Dedifferentiated amniotic fluid mesenchymal stem cell (primary cell): ENCODE measurements around the gene CCDC81.
A peak's percentile ranks its signal among the peaks of the same experiment; 100 is the strongest.
"Not testable (repeated sequence)": the region's sequence is repeated elsewhere in the genome, so short reads cannot be mapped to it uniquely, and the experiment has no call there.

Source experiments
- DNase-seq: peaks from one replicate; pipeline ENCODE4 v3.0.0-alpha.2; 2016; ENCODE audit errors: extremely low spot score

CCDC81 gene

DNA sequence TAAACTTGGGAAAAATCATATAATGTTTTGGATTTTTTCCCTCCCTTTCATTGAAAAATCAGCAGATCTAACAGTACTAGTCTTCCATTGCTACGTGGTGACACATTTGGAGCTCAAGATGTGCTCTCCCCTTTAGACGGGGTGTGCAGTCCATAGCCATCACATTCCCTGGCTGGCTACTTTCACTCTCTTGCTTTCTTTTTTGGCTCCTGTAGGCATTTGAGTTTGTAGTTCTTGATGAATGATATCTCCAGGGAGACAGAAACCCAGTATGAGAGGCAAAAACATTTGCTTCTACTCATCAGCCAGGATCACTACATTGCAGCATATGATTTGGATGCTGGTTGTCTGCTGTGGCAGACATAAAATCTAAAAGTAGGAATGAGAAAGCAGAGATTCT is 12.1 kb downstream of the CCDC81 start:
- DNase-seq: no peak

- no peak for DNase-seq
Observed at GRCh38 chr11:86388198-86388597, 13.5 kb downstream of the CCDC81 start.

GRCh38 chr11:86390487-86390886 is 15.8 kb downstream of the CCDC81 start:
- no peak for DNase-seq

GRCh38 chr11:86395061-86395551 is 20.4 kb downstream of the CCDC81 start:
- peak; percentile 30 for DNase-seq

GRCh38 chr11:86396396-86396795 is 21.7 kb downstream of the CCDC81 start:
- DNase-seq: peak; percentile 70

DNA sequence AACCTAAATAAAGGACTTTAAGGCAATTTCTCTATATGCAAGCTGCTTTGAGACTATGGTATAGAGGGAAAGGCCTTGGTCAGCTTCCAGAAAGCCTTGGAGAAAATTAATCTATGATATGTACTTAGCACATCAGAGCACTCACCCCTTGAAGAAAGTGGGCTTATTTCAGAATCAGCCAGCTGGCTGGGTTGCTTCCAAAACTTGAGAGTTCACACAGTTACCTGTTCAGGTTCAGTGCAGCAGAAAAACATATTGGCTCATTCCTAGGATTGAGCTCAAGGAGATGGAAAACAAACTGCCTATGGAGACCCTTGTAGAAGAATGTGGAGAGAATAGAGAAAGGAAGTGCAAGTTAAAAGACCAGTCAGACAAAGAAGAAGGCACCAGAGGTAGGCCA is 22.7 kb downstream of the CCDC81 start:
- DNase-seq: no peak

- no peak for DNase-seq
Observed at GRCh38 chr11:86398106-86398505, 23.4 kb downstream of the CCDC81 start.

DNA sequence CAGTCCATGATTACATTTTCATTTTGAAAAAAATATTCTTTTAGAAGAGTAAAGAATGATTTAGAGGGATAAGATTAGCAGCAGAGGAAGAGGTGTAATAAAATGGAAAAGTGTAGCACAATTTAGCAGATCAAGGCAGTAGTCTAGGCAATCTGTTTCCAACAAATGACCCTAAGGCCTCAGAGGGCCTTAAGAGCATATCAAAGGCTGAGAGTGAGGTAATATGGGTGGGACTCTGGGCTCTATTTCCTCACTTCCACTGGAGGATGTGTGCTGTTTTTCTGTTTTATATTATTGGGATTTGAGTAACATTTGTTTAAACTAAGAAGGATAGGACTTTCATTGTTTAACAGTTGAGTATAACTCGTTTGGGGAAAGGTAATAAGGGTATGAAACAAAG is 28.8 kb downstream of the CCDC81 start:
- no peak for DNase-seq

DNA sequence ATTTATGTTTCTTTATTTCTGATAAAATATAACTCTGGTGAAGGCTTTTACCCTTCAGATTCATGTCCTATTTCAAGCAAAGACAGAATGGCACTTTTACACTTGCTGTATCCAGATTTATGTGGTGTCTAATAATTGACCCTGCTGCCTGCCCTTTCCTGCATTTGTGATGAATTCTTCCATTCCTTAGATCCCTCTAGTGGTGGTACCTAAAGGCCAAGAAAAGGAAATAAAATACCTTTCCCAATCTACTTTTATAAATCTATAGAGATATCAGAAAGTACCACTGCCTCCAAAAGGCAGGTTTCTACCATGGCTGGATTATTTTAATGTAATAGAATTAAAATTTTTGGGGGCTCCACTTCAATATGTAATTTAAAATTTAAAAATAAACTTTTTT is 34.2 kb downstream of the CCDC81 start:
- no peak for DNase-seq

GRCh38 chr11:86414032-86414431 is 39.3 kb downstream of the CCDC81 start:
- DNase-seq: no peak

DNA sequence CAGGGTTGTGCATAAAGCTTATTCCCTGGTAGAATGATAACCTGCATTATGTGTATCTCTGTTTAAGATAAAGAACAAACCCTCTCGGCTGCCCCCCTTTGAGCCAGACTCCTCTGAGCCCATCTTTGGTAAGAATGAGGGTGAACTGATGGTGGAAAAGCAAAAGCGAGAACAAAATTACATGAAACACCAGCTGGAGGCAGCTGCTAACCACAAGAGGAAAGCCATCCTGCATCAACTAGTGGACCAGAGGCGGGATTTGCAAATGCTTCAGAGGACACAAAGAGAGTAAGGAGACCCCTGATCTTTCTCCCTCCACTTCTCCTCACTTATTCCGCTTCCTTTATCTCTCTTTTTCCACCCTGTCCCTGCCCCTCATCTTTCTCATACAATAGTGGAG is 40.3 kb downstream of the CCDC81 start:
- no peak for DNase-seq

DNA sequence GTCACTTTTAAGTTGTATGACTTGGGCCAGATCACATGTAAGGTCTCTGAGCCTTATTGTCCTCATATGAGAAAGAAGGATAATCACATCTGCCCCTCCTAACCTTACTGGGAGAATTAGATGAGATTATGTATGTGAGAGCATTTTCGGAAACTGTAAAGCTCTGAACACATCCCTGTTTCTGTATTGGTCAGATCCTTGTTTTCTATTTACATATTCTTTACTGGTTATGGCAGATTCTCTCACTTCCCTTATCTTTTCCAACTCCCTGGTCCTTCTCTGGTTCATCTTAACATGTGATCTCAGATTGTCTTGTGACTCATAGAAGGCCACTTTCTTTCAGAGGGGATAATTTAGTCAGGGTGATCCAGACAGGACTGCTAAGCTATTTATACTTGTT is 41.8 kb downstream of the CCDC81 start:
- no peak for DNase-seq

DNA sequence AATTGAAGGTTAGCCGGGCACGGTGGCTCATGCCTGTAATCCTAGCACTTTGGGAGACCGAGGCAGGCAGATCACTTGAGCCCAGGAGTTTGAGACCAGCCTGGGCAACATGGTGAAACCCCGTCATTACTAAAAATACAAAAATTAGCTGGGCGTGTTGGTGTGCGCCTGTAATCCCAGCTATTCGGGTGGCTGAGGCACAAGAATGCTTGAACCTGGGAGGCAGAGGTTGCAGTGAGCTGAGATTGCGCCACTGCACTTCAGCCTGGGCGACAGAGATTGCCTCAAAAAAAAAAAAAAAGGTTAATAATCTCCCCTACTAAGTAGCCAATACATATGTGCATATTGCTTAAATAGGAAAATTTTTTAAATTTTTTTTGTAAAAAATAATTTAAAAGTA is 42.3 kb downstream of the CCDC81 start:
- DNase-seq: not testable (repeated sequence)

GRCh38 chr11:86418106-86418505 is 43.4 kb downstream of the CCDC81 start:
- DNase-seq: no peak

GRCh38 chr11:86418513-86418912 is 43.8 kb downstream of the CCDC81 start:
- DNase-seq: no peak

- DNase-seq: no peak
Observed at GRCh38 chr11:86418917-86419316, 44.2 kb downstream of the CCDC81 start.

GRCh38 chr11:86421946-86422345 is 47.3 kb downstream of the CCDC81 start:
- DNase-seq: no peak

DNA sequence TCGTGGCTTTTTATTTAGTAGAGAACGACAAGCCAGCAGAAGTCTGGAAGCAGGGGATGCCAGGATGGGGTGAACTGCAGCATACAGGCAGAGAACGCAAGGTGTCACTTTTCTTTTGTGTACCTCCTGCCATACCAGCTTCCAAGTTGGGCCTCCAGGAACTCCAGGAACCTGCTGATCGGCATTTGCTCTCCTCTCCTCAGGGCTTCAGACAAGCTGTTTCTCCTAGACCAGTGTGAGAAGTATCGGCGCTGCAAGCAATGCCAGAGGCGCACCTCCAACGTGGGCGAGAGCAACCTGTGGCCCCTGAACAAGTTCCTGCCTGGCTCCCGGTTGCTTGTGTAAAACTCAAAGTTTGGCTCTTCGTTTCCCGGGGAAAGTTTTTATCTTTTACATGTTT is 47.7 kb downstream of the CCDC81 start:
- DNase-seq: no peak

DNA sequence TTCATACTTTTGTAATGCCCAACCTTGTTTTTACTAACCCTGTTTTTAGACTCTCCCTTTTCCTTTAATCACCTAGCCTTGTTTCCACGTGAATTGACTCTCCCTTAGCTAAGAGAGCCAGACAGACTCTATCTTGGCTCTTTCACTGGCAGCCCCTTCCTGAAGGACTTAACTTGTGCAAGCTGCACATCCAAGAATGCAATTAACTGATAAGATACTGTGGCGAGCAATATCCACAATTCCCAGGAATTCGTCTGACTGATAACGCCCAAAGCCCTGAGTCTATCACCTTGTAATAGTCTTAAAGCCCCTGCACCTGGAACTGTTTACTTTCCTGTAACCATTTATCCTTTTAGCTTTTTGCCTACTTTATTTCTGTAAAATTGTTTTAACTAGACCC is 48.8 kb downstream of the CCDC81 start:
- DNase-seq: not testable (repeated sequence)

GRCh38 chr11:86427441-86427840 is 52.8 kb downstream of the CCDC81 start:
- DNase-seq: no peak

DNA sequence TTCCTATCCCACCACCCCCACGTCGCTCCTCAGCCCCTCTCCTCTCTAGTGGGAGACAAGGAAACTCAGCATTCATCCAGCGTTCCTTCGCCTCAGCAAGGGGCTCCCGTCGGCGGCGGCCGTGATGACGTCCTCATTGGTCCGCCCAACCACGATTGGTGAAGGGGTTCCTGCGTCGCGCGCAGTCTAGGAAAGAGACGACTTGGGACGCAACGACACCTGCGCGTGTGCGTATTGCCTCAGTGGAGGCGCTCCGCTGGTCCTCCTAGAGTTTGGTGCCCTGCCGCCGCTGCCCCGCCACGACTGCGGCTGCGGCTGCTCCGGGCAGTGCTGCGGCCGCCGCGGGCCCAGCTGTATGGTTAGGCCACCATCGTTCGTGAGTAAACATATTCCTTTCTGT is 56.6 kb downstream of the CCDC81 start:
- DNase-seq: no peak

- not testable (repeated sequence) for DNase-seq
Observed at GRCh38 chr11:86433361-86434095, 58.8 kb downstream of the CCDC81 start.

- DNase-seq: no peak
Observed at GRCh38 chr11:86435711-86436110, 61.0 kb downstream of the CCDC81 start.

- no peak for DNase-seq
Observed at GRCh38 chr11:86438685-86439084, 64.0 kb downstream of the CCDC81 start.
